ENCODE measurements around the gene ADORA1.

Gene ADORA1

GRCh38 chr1:203143641-203144040 lies 16.1 kb downstream of the ADORA1 start:
- no peak for DNase-seq

- DNase-seq, result no peak
Measured at GRCh38 chr1:203144661-203145060, 17.1 kb downstream of the ADORA1 start.

DNA sequence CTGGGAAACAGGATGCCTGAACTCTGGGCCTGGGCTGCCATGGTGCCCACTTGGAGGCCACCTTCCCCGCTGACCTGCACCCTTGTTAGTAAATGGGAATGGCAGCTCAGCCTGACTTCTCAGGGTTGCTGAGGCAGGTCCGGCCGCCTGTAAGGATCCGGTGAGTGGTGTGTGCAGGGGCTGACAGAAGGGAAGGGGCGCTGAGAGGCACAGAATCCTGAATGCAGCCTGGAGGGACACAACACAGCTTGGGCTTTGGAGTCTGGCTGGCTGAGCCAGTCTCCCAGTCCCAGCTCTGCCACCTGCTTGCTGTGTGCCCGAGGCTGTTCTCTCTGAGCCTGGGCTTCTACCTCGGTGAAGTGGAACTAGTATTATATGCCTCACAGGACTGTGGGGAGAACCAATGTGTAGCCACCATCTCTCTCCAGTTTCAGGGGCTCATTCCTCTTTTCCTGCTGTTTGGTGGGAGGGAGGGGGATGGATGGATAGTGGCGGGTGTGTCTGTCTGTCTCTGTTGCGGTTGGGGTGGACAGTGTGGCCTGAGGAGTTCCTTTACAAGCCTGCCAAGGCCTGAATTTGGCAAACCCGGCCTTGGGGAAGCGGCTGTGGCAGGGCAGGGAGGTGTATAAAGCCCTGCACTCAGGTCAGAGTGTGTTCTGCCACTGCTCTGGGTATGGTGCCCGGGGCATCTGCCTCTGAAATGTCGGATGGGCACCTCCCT lies 18.0 kb downstream of the ADORA1 start:
- DNase-seq, result no peak

- DNase-seq, result no peak
Measured at GRCh38 chr1:203146042-203146369, 18.5 kb downstream of the ADORA1 start.

GRCh38 chr1:203146537-203146936 lies 19.0 kb downstream of the ADORA1 start:
- no peak for DNase-seq

- no peak for DNase-seq
Measured at GRCh38 chr1:203147376-203147775, 19.9 kb downstream of the ADORA1 start.

GRCh38 chr1:203148127-203148526 lies 20.6 kb downstream of the ADORA1 start:
- DNase-seq, result no peak

GRCh38 chr1:203148579-203148978 lies 21.1 kb downstream of the ADORA1 start:
- no peak for DNase-seq

DNA sequence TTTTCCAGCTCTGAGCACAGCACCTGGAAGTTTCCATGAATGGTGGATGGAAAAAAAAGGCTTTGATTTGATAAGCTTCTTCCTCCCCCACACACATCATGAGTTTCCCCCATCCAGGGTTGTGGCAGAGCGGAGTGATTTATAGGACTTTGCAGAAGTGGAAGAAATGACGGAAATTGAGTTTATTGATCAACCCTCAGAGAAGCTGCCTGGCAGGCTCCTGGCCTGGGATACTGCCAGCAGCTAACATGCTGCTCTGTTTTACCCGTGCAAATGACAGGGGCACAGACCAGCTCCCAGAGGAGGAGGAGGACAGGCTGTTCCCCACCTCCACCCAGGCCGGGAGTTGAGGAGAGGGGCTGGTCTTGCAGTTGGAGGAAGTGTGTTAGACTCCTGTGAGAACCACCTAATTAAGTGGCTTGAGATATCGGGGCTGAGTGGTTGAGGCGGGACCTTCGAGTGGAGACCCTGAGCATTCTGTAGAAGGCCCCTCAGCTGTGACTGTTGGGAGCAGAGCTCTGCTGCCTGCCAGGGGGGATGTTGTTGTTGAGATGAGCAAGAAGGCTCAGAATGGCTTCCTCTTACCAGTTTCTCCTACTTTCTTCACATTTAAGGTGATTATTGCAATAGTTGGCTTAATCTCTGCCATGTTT lies 21.8 kb downstream of the ADORA1 start:
- DNase-seq, result no peak

DNA sequence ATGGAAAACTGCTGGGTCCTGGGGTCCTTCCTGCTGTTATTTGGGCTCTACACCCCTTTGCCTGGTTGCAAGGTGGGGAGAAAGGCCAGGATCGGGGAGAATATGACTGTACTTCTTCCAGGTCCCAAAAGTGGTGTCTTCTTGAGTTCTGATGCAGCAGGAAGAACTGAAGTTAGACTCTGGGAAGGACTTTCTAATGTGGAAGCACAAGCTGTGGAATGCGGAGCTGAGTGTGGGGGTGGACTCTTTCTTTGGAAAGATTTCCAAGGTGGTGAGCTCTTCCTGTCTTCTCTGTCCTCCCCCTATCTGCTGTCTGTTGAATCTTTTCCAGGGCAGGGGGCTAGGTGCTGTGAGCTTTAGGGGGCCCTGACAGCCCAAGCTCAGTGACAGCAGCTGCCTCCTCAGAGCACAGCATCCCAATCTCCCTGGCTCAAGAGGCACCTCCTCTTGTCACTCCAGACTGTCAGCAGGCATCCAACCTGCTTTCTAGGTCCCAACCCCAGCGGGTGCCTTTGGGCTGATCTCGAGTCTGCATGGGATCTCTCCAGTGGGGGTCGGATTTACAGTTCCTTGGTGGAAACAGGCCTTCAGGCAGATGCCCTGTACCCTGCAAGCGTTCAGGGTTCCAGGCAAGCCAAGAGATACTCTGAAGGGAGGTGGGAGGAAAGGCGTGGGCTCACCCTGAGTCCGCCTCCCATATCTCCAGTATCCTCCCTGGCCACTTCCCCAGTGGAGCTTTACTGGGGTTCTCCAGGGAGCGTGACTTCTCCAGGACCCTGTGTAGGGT lies 23.2 kb downstream of the ADORA1 start:
- no peak for DNase-seq

DNA sequence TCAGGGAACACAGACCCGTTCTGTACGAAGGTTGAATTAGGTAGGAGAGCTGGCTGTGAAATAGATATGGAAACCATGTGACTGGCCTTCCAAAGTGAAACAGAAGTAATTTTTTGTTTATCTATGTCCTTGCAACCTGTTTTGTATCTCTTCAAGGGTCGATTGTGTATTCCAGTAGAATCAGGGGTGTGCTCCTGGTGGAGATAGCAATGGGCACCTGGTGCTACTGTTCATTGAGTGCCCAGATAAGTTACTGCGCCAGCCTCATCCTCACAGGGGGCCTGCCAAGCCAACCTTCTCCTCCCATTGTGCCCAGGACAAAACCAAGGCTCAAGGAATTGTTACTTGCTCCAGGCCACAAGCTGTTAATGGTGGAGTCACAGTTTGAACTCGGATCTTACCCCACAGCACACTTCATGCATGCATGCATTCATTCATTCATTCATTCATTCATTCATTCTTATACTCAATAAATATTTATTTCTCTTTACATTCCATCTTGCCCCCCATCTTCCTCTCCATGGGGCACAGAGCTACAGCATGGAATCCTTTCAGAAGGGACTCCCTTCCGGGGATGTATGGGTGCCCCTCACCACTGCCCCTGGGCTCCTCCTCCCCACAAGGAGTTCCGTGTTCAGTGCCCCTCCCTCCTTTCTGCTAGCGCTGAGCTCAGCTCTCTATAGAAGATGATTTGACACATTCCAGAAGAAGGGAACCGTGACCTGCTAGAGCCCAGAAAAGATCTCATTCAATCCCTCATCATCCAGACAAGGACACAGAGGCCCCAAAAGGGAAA lies 24.0 kb downstream of the ADORA1 start:
- DNase-seq, result no peak

GRCh38 chr1:203152158-203153034 lies 24.9 kb downstream of the ADORA1 start:
- no peak for DNase-seq

DNA sequence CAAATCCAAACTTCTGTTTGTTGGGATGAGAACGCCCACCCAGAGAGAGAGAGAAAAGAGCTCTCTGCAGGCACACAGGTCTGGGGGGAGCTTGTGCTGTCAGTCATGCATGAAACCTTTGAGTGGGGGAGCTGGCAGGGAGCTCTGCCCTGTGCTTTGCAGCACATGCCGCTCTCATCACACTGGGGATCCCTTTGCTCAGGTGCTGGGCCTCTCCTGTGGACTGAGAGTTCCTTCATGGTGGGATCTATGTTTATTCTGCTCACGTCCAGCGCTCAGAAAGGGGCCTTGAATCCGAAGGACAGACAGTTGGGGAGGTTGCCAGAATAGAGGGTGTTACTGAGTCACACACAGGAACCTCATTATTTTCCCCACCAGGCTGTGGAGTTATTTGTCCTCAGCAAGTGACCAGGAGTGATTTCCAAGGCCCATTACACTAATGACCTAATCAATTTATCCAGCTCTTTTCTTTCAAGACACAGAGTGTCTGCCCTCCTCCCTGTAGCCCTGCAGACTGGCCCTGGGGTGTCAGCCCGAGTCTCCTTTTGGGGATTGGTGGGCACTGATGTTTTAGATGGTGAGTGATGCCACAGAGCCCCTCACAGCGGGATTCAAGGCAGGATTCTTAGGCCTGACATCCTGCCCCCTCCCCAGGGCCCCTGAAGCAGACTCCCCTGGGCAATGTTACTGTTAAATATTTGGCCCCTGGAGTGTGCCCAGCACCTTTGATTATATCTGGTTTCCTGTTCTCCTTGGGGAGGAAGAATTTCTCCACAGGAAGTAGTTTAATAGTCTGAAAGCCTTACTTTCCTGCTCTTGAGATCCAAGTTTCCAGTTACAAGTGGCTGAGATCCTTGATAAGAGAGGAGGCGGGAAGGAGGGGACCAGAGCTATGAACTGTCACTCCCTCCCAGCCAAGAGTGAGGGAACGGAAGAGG lies 25.8 kb downstream of the ADORA1 start:
- DNase-seq, result no peak

- no peak for DNase-seq
Measured at GRCh38 chr1:203153989-203154821, 26.7 kb downstream of the ADORA1 start.

GRCh38 chr1:203156280-203156679 lies 28.8 kb downstream of the ADORA1 start:
- DNase-seq, result no peak

GRCh38 chr1:203158423-203158822 lies 30.9 kb downstream of the ADORA1 start:
- no peak for DNase-seq

DNA sequence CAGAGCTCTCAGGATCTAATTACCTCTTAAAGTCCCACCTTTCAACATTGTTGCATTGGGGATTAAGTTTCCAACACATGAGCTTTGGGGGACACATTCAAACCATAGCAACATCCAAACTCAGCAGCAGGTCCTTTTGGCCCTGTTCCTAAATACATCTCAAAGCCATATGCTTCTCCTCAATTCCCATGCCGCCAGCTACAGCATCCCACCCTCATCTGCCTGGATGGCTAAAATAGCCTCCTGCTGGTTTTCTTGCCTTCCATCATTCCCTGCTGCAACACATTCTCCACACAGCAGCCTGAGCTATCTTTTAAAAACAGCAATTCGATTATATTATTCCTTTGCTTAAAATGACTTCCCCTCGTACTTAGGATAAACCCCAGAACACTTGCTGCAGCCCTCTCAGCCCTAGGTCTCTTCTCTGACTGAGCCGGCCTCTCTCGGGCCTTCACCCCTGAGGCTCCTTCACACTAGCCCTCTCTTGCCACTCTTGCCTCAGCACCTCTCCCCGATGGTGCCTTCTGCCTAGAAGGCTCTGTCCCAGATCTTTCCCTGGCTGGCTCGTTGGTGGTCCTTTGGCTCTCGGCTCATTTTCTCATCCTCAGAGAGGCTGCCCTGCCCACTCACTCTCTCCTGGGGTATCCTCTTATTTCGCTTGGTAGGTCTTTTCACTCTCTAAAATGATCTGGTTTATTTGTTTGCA lies 31.6 kb downstream of the ADORA1 start:
- DNase-seq, result no peak

GRCh38 chr1:203159844-203160243 lies 32.3 kb downstream of the ADORA1 start:
- DNase-seq, result no peak

- no peak for DNase-seq
Measured at GRCh38 chr1:203161175-203161574, 33.6 kb downstream of the ADORA1 start.

All from activated CD4-positive, alpha-beta T cell treated with anti-CD3 and anti-CD28 coated beads for 4 hours (primary cell).